Parathyroid adenoma (tissue), 2 donors: ENCODE data around the gene LRRC47.

Experiments
- H2AFZ ChIP-seq: fragments of 300-600 bp; sonication (generic); one replicate; pipeline ENCODE4 v1.7.0; 2017; ENCODE audit warnings: antibody characterized with exemption, mild to moderate bottlenecking
- H3K27ac ChIP-seq: fragments of 300-600 bp; sonication (generic); one replicate; pipeline ENCODE4 v1.7.0; 2017
- H3K27me3 ChIP-seq: fragments of 300-600 bp; sonication (generic); one replicate; pipeline ENCODE4 v1.7.0; 2017; ENCODE audit warnings: low read length; ENCODE audit not compliant: control insufficient read depth, insufficient read depth
- H3K36me3 ChIP-seq: fragments of 300-600 bp; sonication (generic); one replicate; pipeline ENCODE4 v1.7.0; 2017; ENCODE audit warnings: low read length; ENCODE audit not compliant: control insufficient read depth, insufficient read depth
- H3K4me1 ChIP-seq: fragments of 300-600 bp; sonication (generic); one replicate; pipeline ENCODE4 v1.7.0; 2017; ENCODE audit warnings: control low read depth
- H3K4me2 ChIP-seq: fragments of 300-600 bp; sonication (generic); one replicate; pipeline ENCODE4 v1.7.0; 2017; ENCODE audit warnings: low read length
- H3K4me3 ChIP-seq: fragments of 300-600 bp; sonication (generic); one replicate; pipeline ENCODE4 v1.7.0; 2017; ENCODE audit warnings: low read depth, low read length
- H3K79me2 ChIP-seq: fragments of 300-600 bp; sonication (generic); one replicate; pipeline ENCODE4 v1.7.0; 2017; ENCODE audit warnings: control low read depth
- H3K9ac ChIP-seq: fragments of 300-600 bp; sonication (generic); one replicate; pipeline ENCODE4 v1.7.0; 2017; ENCODE audit warnings: mild to moderate bottlenecking
- H3K9me3 ChIP-seq: fragments of 300-600 bp; sonication (generic); one replicate; pipeline ENCODE4 v1.7.0; 2017; ENCODE audit warnings: low read length; ENCODE audit not compliant: control insufficient read depth
- TF ChIP-seq, protein P1 (sequence below): fragments of 300-600 bp; sonication (generic); IDR thresholded peaks from one replicate; pipeline ENCODE4 v1.7.0; 2017; ENCODE audit warnings: antibody characterized with exemption, mild to moderate bottlenecking
- donor health status: primary hyperparathyroidism.

Gene LRRC47

DNA sequence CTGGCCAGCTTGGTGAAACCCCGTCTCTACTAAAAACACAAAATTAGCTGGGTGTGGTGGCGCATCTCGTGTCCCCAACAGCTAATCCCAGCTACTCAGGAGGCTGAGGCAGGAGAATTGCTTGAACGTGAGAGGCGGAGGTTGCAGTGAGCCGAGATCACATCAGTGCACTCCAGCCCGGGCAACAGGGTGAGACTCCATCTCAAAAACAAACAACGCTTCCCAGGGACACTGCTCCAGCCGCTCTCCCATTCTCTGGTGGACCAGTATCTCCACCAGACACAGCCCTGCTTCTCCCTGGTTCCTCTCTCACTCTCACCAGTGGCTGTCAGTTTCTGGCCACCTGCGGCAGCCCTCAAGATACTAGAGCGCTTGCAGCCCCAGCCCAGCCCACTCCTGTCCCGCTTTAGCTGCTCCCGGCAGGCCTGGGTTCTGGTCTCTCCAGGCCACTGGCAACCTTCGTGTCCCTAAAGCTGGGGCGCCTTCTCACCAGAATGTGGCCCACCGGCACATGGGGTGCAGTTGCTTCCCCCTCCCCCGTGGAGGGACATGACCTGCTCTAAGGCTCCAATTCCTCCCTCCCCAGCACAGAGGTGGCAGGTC lies 20.9 kb upstream of the LRRC47 start:
- H3K9me3 ChIP-seq, result no peaks in the 10 kb centered on the region
- H3K9ac ChIP-seq, result no peak overlapping the region
- no peak overlapping the region for H2AFZ ChIP-seq
- no peaks in the 10 kb centered on the region for H3K79me2 ChIP-seq
- H3K4me2 ChIP-seq, result no peak overlapping the region
- H3K4me3 ChIP-seq, result no peak overlapping the region
- H3K4me1 ChIP-seq, result no peaks in the 10 kb centered on the region
- TF ChIP-seq, protein P1, sequence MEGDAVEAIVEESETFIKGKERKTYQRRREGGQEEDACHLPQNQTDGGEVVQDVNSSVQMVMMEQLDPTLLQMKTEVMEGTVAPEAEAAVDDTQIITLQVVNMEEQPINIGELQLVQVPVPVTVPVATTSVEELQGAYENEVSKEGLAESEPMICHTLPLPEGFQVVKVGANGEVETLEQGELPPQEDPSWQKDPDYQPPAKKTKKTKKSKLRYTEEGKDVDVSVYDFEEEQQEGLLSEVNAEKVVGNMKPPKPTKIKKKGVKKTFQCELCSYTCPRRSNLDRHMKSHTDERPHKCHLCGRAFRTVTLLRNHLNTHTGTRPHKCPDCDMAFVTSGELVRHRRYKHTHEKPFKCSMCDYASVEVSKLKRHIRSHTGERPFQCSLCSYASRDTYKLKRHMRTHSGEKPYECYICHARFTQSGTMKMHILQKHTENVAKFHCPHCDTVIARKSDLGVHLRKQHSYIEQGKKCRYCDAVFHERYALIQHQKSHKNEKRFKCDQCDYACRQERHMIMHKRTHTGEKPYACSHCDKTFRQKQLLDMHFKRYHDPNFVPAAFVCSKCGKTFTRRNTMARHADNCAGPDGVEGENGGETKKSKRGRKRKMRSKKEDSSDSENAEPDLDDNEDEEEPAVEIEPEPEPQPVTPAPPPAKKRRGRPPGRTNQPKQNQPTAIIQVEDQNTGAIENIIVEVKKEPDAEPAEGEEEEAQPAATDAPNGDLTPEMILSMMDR, result no peak
- H3K27me3 ChIP-seq, result no peaks in the 10 kb centered on the region
- no peaks in the 10 kb centered on the region for H3K36me3 ChIP-seq
- no peak overlapping the region for H3K27ac ChIP-seq

- no peak overlapping the region for H3K4me2 ChIP-seq
- no peak overlapping the region for H2AFZ ChIP-seq
- H3K27ac ChIP-seq, result no peak overlapping the region
- H3K27me3 ChIP-seq, result no peaks in the 10 kb centered on the region
- no peaks in the 10 kb centered on the region for H3K36me3 ChIP-seq
- H3K4me3 ChIP-seq, result no peak overlapping the region
- no peaks in the 10 kb centered on the region for H3K4me1 ChIP-seq
- no peaks in the 10 kb centered on the region for H3K79me2 ChIP-seq
- no peaks in the 10 kb centered on the region for H3K9me3 ChIP-seq
- no peak overlapping the region for H3K9ac ChIP-seq
- TF ChIP-seq, protein P1, result no peak
These were observed 20.2 kb upstream of the LRRC47 start for GRCh38 chr1:3816331-3817137.

GRCh38 chr1:3814771-3815561 lies 18.7 kb upstream of the LRRC47 start:
- TF ChIP-seq, protein P1, result no peak
- H2AFZ ChIP-seq, result no peak overlapping the region
- no peak overlapping the region for H3K9ac ChIP-seq
- no peaks in the 10 kb centered on the region for H3K27me3 ChIP-seq
- no peaks in the 10 kb centered on the region for H3K9me3 ChIP-seq
- H3K79me2 ChIP-seq, result no peaks in the 10 kb centered on the region
- no peak overlapping the region for H3K4me2 ChIP-seq
- H3K36me3 ChIP-seq, result no peaks in the 10 kb centered on the region
- no peak overlapping the region for H3K4me3 ChIP-seq
- H3K27ac ChIP-seq, result no peak overlapping the region
- H3K4me1 ChIP-seq, result no peaks in the 10 kb centered on the region

DNA sequence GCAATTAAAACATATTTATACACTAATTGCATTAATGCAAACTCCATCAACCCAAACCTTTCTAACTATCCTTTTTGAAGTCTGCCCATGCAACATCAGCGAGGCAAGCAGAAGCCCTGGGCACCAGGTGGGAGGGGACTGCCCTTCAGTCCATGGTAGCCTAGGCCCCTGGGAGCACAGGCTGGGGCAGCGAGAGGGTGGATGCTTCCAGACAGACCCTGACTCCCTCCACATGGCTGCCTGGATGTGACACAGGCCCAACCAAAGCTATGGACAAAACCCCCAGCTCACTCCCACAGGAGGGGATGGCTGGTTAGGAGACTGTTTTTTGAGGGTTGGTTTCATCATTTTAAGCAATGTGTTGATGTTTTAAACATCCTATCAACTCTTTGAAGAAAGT lies 17.8 kb upstream of the LRRC47 start:
- H3K4me3 ChIP-seq, result no peak overlapping the region
- no peaks in the 10 kb centered on the region for H3K9me3 ChIP-seq
- no peaks in the 10 kb centered on the region for H3K79me2 ChIP-seq
- no peak overlapping the region for H3K9ac ChIP-seq
- no peak overlapping the region for H2AFZ ChIP-seq
- TF ChIP-seq, protein P1, result no peak
- H3K27me3 ChIP-seq, result no peaks in the 10 kb centered on the region
- H3K4me1 ChIP-seq, result no peaks in the 10 kb centered on the region
- H3K27ac ChIP-seq, result no peak overlapping the region
- H3K36me3 ChIP-seq, result no peaks in the 10 kb centered on the region
- no peak overlapping the region for H3K4me2 ChIP-seq
